Measurements from ENCODE around the gene PLA2G5.
A peak's percentile ranks its signal among the peaks of the same experiment; 100 is the strongest.
"Not testable (repeated sequence)": the region's sequence is repeated elsewhere in the genome, so short reads cannot be mapped to it uniquely, and the experiment has no call there.

Gene PLA2G5, protein sequence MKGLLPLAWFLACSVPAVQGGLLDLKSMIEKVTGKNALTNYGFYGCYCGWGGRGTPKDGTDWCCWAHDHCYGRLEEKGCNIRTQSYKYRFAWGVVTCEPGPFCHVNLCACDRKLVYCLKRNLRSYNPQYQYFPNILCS

DNA sequence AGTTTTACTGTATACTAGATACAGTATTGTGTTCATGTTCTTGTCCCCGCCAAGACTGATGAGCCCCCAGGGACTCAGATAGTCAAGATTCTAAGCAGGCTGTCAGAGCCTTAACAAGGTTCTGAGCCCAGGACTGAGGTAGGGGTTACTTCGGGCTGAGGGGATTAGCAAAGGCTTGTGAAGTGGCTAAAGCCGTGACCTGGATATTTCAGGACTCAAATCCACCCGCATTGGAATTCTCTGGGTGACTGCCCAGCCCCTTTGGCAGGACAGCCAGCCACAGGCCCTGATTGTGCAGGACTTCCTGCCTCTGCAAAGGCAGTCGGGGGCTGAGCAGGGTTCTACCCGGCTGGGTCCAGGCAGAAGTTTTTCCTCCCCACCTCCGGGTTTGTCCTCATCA is at the start of gene PLA2G5:
PLA2G5 (plus strand) TSS at position 321 of the 400 bp plus-strand sequence. CDS start 14,637 bp downstream, outside the sequence.
- no peak for FAIRE-seq
- DNase-seq (ENCODE audit: insufficient read length, low spot score): no peak

DNA sequence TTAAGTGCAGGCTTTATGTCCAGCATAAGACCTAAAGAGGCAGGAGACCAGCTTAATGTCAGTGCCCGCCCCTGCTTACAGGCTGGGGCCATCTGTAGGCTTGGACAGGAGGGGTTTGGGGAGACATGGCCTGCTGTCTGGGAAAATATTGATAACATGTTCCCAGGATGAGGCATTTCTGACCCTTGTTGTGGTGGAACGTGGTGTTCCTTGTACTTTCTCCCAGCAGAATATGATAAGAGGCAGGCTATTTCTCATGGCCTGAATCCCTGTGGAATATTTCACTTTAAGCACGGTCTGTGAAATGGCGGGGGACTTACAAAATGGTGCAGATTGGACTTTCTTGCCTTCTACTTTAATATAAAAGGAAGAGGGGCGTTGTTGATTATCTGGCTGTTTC is 41.9 kb upstream of the PLA2G5 start:
- FAIRE-seq (no peak), DNase-seq (ENCODE audit: insufficient read length, low spot score) (no peak)

DNA sequence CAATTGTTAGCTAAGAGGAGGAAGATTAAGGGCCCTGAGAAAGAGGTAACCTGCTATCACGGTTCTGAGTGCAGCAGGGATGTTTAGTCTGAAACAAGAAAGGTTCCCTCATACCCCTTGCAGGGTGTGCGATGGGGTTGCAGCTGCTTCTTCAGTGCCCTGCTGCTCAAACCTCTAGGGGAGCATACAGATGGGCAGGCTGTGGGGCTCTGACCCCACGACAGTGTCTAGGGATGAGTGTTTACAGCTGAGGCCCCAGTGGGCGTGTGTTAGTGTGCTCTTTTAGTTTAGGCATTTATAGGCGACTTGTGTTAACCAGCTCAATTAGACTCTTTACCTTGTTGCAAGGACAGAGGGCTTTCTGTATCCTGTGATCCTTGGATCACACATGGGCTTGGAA is 41.3 kb upstream of the PLA2G5 start:
- no peak for DNase-seq (ENCODE audit: insufficient read length, low spot score)
- no peak for FAIRE-seq

DNA sequence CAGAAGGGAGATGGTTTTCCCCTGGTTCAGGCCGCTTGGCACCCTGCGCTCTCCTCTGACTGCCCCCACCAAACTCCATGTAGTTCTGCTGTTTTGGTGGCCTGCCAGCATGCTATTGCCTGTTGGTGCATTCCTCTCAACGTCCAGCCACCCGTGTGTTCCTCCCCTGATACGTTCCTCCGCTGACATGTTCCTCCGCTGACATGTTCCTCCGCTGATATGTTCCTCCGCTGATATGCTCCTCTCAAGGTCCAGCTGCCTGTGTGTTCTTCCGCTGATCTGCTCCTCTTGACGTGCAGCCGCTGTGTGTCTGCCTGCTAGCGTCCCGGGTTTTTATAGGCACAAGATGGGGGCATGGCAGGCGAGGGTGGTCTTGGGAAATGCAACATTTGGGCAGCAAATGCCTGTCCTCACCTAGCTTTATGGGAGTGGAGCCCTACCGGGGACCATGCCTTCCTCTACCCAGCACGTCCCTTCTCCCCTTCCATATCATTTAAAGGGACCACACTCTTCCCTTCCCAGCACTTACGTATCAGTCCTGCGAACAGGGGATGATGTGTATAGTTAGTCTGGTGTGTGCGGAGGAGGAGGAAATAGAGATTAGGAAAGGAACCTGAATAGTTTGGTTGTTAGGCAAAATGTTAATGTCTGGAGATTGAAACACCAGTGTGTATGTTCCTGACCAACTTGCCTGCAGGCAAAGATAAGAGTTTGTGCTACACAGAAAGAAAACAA is 40.6 kb upstream of the PLA2G5 start:
- DNase-seq (ENCODE audit: insufficient read length, low spot score) (no peak), FAIRE-seq (no peak)

DNA sequence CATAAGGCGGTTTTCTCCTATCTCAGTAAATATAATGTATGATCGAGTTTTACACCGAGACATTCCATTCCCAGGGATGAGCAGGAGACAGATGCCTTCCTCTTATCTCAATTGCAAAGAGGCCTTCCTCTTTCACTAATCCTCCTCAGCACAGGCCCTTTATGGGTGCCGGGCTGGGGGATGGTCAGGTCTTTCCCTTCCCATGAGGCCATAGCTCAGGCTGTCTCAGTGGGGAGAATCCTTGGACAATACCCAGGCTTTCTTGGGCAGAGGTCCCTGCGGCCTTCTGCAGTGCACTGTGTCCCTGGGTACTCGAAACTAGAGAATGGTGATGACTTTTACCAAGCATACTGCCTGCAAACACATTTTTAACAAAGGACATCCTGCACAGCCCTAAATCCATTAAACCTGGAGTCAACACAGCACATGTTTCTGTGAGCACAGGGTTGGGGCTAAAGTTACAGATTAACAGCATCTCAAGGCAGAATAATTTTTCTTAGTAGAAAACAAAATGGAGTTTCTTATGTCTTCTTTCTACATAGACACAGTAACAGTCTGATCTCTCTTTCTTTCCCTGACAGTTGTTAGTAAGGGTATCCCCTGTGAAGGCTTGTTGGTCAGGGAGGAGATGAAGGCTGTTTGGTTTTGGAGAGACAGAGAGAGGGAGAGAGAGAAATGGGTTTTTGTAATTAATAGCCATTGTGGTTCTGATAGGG is 39.4 kb upstream of the PLA2G5 start:
- not testable (repeated sequence) for FAIRE-seq; DNase-seq (ENCODE audit: insufficient read length, low spot score)

DNA sequence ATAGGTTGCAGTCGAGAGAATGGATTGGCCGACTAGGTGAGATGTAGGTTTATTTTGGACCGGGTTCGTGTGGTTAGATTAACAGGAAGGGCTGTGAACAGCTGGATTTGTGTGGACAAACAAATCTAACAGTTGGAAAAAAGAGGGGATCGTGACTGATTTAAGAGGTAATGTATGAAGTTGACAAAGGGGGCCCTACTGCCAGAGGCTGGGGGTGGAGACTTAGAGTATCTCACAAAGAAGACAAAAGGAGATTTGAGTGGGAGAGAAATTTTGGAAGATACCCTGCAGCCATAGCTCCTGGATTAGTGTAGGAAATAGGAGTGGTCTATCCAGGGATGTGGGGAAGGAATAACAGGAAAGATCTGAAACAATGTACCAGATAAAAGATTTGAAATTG is 38.8 kb upstream of the PLA2G5 start:
- no peak for DNase-seq (ENCODE audit: insufficient read length, low spot score)
- FAIRE-seq: no peak

DNA sequence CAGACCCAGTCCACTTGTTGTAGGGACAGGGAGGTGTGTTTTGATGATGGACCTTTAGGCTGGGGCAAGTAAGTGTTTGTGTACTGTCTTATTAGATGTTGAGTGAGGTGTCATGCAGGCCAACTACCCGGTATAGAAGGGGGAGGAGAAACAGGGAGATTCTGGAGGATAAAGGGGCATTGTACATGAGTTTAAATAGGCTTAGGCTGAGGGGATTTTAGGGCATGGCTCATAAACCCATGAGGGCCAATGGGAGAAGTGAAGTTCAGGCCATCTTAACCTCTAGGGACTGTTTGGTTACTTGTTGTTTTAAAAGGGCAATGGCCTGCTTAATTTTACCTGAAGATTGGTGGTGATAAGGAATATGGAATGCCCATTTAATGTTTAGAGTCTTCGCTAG is 38.2 kb upstream of the PLA2G5 start:
- no peak for FAIRE-seq

DNA sequence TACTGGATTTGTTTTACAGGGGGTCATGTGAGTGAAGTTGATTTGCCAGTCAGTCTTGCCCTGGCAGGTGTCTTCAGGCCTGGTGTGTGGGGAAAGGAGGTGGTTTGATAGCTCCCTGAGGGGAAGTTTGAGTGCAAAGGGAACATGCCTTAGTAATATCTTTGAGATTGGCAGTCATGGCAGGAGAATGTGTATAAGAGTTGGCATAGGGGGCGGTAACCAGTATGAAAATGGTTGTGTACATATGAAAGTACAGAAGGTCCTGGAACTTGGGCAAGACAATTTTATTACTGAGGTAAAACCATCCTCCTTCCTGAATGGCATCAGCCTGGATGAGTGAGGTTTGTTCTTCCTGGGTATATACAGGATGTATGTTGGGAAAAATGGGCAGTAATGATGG is 37.6 kb upstream of the PLA2G5 start:
- DNase-seq (ENCODE audit: insufficient read length, low spot score) (no peak), FAIRE-seq (no peak)

More for the DNA sequence above, 38.2 kb upstream of the PLA2G5 start:
- no peak for DNase-seq (ENCODE audit: insufficient read length, low spot score)

DNA sequence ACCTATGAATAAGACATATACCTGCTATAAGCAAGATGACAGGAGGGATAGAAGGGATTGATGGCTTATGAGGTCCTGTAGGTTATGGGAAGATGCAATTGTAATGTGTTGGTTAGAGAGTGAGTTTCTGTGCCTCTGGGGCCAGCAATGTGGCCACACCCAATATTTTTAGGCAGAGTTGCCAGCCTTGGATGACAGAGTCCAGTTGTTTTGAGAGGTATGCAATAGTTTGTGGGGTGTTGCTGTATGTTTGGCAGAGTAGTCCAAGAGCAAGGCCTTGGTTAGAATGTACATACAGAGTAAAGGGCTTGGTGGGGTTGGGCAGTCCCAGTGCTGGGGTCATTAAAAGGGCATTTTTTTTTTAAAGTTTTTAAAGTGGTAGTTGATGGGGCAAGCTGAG is 36.6 kb upstream of the PLA2G5 start:
- FAIRE-seq (no peak), DNase-seq (ENCODE audit: insufficient read length, low spot score) (no peak)

DNA sequence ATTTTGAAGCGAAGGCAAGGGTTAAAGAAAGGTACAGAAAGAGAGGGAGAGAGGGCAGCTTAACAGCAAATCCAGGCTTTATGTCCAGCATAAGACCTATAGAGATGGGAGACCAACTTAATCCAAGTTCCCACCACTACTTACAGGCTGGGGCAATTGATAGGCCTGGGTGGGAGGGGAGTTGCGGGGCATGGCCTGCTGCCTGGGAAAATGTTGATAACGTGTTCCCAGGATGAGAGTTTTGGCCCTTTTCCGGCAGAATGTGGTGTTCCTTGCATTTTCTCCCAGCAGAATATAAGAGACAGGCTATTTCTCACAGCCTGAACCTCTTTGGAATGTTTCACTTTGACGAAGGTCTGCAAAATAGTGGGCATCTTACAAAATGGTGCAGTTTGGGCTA is 34.9 kb upstream of the PLA2G5 start:
- no peak for FAIRE-seq
- DNase-seq (ENCODE audit: insufficient read length, low spot score): no peak

DNA sequence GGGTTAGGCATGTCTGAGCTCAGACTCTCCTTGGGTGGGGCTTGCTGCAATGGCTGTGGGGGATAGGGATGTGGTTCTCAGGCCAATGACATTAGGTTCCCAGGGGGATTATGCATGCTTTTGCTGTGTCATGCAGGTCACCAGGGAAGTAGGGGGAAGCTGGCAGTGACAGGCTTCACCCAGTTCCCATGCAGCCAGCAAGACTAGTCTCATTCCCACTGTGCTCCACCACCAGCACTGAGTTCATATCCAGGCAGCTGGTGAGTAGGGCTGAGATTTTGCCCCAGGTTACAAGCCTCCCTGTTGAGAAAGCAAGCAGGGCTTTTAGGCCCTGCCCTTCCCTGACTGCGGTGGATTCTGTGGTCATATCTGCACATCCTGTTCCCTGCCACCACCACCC is 32.1 kb upstream of the PLA2G5 start:
- FAIRE-seq (no peak), DNase-seq (ENCODE audit: insufficient read length, low spot score) (no peak)

DNA sequence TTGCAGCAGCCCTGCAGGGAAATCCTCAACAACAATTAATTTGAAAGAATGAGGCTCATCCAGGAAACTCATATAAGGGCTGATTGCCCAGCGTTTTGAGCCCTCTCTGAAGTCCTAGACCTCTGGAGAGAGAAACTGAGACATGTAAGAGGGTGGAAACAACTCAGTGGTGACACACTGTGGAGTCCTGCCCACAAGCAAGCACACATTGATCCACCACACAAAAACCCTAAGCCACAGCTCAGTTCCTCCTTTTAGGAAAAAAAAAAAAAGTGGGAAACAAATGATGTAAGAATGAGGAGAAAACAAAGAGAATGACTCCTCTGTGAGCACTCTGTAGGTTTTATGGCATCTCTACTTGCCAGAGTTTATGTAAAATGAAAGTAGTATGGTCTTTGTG is 22.9 kb upstream of the PLA2G5 start:
- FAIRE-seq (no peak), DNase-seq (ENCODE audit: insufficient read length, low spot score) (no peak)

DNA sequence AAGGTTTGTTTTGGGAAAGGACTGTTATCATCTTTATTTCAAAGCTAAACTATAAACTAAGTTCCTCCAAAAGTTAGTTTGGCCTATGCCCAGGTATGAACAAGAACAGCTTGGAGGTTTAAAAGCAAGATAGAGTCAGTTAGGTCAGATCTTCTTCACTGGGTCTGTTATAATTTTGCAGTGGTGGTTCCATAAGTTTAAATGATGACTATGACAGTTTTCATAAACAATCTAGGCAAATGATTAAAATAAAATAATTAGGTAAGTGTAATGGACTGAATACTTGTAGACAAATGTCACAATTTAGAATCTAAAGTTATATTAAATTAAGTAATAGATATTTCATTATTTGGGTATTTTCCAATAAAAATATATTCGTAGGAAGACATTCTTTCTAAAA is 21.4 kb upstream of the PLA2G5 start:
- FAIRE-seq: no peak
- DNase-seq (ENCODE audit: insufficient read length, low spot score): no peak

DNA sequence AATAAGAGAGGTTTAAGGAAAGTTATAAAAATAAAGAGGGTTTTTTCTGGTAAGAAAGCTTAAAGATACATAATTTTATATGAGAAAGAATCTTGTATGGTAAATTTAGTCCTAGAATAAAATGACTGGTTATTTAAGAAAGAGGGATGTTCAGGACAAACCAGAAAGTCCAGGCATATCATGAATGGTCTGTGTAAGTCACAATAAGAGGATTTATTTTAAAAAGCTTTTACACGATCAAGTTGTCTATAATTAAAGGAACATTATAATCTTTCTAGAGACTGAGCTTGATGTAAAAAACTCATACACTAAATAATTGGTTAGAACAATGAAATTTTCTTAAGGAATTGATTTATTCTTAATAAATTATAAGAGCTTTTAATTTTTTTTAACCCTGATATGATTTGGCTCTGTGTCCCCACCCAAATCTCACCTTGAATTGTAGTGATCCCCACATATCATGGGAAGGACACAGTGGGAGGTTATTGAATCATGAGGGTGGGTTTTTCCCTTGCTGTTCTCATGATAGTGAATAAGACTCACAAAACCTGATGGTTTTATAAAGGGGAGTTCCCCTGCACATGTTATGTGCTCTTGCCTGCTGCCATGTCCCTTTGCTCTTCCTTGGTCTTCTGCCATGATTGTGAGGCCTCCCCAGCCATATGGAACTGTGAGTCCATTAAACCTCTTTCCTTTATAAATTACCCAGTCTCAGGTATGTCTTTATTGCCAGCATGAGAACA is 20.8 kb upstream of the PLA2G5 start:
- not testable (repeated sequence) for DNase-seq (ENCODE audit: insufficient read length, low spot score)

DNA sequence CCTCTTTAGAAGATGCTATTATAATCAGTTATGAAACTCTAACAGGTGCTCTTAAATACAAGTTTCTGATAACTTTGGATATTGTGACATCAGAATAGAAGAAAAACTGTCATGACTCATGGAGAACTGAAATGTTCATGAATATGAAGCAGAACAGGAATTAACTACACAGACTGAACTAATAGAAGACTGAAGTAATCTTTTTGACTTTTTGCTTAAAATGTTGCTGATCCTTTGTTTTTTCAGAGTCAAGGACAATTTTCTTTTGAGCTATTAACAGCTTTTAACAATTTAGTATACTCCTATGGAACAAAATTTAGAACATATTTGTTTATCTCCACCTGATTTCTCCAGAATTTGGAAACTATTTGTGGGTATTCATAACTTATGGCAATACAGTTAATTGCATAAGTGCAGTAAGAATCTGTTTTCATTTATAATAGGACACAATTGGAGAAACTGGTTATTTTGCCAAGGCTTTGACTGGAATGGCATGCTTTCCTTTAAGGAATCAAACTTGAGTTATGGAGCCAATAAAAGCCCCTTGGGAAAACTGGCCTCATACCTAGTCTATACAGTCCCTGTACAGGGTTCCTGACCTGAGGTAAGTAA is 18.7 kb upstream of the PLA2G5 start:
- FAIRE-seq (no peak), DNase-seq (ENCODE audit: insufficient read length, low spot score) (no peak)

More for the DNA sequence above, 20.8 kb upstream of the PLA2G5 start:
- FAIRE-seq: not testable (repeated sequence)

DNA sequence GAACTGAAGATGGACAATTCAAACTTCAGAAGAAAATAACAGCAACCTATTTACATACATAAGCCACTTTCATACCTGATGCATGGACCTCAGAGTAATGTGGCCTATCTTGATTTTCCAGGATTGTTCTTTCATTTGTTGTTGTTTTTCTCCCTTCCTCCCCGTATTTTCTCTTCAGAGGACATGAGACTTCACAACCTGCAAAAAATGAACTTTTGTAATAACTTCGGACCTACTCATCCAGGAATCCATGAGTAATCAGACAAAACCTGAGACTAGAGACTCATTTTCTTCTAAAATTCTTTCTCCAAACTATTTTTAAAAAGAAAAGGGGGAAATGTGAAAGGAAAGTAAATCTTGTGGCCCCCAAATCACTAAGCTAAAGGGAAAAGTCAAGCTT is 17.6 kb upstream of the PLA2G5 start:
- no peak for FAIRE-seq
- DNase-seq (ENCODE audit: insufficient read length, low spot score): no peak

DNA sequence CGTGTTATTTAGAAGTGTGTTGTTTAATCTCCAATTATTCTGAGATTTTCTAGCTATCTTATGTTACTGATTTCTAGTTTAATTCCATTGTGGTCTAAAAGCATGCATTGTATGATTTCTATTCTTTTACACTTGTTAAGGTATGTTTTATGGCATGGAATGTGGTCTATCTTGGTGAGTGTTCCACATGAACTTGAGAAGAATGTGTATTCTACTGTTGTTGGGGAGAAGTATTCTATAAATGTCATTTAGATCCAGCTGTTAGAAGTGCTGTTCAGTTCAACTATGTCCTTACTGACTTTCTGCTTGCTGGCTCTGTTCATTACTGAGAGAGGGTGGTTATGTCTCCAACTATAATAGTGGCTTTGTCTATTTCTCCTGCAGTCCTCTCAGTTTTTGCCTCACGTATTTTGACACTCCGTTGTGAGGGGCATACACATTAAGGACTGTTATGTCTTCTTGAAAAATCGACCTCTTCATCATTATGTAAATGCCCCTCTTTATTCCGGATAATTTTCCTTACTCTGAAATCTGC is 12.0 kb upstream of the PLA2G5 start:
- FAIRE-seq (no peak), DNase-seq (ENCODE audit: insufficient read length, low spot score) (no peak)

DNA sequence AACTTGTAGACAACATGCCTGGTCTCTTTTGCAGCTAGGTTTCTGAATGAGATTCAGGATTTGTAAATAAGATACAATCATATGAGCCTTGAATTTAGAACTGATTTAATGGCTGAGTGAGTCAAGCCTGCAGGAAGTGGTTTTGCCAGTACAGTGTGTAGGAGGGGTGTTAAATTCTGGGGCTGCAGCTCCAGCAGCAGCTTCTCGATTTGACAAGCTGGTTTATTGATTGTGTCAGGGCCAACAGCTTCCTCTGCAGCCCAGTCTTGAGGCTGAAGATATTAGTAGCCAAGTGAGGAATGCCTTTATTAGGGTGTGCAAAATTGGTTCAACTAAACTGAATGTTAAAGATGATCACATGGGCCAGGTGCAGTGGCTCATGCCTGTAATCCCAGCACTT is 11.5 kb upstream of the PLA2G5 start:
- FAIRE-seq (peak; percentile 68), DNase-seq (ENCODE audit: insufficient read length, low spot score) (no peak)

DNA sequence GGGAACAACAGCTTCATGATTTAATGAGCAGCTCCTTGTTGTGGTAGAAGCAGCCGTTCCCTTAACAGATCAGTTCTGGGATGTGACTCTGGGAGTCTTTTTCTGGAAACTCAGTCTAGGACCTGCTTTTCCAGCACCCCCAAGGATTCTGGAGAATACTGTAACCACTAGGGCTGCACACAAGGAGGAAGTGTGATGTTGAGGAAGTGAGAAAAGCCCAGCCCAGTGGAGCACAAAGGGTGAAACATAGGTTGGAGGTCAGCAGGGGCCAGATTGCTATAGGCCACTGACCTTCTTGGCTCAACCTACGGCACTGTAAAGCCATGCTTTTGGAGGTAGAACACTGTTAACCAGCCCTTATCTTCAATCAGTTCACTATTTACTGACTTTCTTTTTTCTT is 10.1 kb upstream of the PLA2G5 start:
- no peak for DNase-seq (ENCODE audit: insufficient read length, low spot score)

DNA sequence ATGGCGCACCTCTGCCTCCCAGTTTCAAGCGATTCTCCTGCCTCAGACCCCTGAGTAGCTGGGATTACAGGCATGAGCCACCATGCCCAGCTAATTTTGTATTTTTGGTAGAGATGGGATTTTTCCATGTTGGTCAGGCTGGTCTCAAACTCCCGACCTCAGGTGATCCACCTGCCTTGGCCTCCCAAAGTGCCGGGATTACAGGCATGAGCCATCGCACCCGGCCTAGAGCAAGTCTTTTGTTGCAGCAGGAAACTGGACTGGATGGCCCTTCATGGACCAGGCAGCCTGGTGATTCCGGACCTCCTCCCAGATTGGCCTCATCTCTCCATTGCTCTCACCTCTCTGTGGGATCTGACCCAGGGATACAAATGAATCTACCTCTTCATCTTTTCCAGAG is 9.2 kb upstream of the PLA2G5 start:
- not testable (repeated sequence) for DNase-seq (ENCODE audit: insufficient read length, low spot score); FAIRE-seq

More for the DNA sequence above, 10.1 kb upstream of the PLA2G5 start:
- FAIRE-seq: peak; percentile 49

DNA sequence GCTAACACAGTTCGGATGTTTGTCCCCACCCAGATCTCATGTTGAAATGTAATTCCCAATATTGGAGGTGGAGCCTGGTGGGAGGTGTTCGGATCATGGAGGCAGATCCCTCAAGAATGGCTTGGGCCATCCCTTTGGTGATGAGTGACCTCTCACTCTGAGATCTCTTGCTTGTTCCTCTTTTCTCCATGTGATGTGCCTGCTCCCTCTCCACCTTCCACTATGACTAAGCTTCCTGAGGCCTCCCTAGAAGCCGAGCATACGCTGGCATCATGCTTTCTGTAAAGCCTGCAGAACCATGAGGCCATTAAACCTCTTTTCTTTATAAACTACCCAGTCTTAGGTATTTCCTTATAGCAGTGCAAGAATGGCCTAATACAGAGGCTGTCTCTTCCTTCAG is 8.1 kb upstream of the PLA2G5 start:
- DNase-seq (ENCODE audit: insufficient read length, low spot score): no peak
- no peak for FAIRE-seq

Data from GM19239 (cell line).